ENCODE measurements around the gene RAC2.

The RAC2 gene

GRCh38 chr22:37182101-37182948 lies 61.7 kb downstream of the RAC2 start:
- DNase-seq (ENCODE audit: low read depth) = no peak
- no peak overlapping the region for H3K4me3 ChIP-seq (ENCODE audit: low read depth, low read length)
- TF ChIP-seq CTCF (IDR thresholded peaks at IDR 0.05; ENCODE audit: control insufficient read depth, extremely low read depth, insufficient read depth) = no peak

GRCh38 chr22:37181681-37182080 lies 62.4 kb downstream of the RAC2 start:
- DNase-seq (ENCODE audit: low read depth) = no peak
- TF ChIP-seq CTCF (IDR thresholded peaks at IDR 0.05; ENCODE audit: control insufficient read depth, extremely low read depth, insufficient read depth) = no peak

GRCh38 chr22:37180531-37181231 lies 63.4 kb downstream of the RAC2 start:
- H3K4me3 ChIP-seq (ENCODE audit: low read depth, low read length) = no peak overlapping the region
- DNase-seq (ENCODE audit: low read depth) = no peak
- TF ChIP-seq CTCF (IDR thresholded peaks at IDR 0.05; ENCODE audit: control insufficient read depth, extremely low read depth, insufficient read depth) = no peak

More at GRCh38 chr22:37181681-37182080, 62.4 kb downstream of the RAC2 start:
- no peak overlapping the region for H3K4me3 ChIP-seq (ENCODE audit: low read depth, low read length)

- DNase-seq (ENCODE audit: low read depth) = no peak
- no peak for TF ChIP-seq CTCF (IDR thresholded peaks at IDR 0.05; ENCODE audit: control insufficient read depth, extremely low read depth, insufficient read depth)
- no peak overlapping the region for H3K4me3 ChIP-seq (ENCODE audit: low read depth, low read length)
These were observed 64.2 kb downstream of the RAC2 start for GRCh38 chr22:37179622-37180420.

GRCh38 chr22:37179126-37179470 lies 65.0 kb downstream of the RAC2 start:
- no peak overlapping the region for H3K4me3 ChIP-seq (ENCODE audit: low read depth, low read length)
- TF ChIP-seq CTCF (IDR thresholded peaks at IDR 0.05; ENCODE audit: control insufficient read depth, extremely low read depth, insufficient read depth) = no peak
- DNase-seq (ENCODE audit: low read depth) = no peak

- DNase-seq (ENCODE audit: low read depth) = no peak
- no peak for TF ChIP-seq CTCF (IDR thresholded peaks at IDR 0.05; ENCODE audit: control insufficient read depth, extremely low read depth, insufficient read depth)
- H3K4me3 ChIP-seq (ENCODE audit: low read depth, low read length) = no peak overlapping the region
These were observed 65.5 kb downstream of the RAC2 start for GRCh38 chr22:37178350-37179125.

Measured in LNCaP clone FGC (cell line).